ENCODE results near the gene ATP1B1.

ATP1B1 gene

DNA sequence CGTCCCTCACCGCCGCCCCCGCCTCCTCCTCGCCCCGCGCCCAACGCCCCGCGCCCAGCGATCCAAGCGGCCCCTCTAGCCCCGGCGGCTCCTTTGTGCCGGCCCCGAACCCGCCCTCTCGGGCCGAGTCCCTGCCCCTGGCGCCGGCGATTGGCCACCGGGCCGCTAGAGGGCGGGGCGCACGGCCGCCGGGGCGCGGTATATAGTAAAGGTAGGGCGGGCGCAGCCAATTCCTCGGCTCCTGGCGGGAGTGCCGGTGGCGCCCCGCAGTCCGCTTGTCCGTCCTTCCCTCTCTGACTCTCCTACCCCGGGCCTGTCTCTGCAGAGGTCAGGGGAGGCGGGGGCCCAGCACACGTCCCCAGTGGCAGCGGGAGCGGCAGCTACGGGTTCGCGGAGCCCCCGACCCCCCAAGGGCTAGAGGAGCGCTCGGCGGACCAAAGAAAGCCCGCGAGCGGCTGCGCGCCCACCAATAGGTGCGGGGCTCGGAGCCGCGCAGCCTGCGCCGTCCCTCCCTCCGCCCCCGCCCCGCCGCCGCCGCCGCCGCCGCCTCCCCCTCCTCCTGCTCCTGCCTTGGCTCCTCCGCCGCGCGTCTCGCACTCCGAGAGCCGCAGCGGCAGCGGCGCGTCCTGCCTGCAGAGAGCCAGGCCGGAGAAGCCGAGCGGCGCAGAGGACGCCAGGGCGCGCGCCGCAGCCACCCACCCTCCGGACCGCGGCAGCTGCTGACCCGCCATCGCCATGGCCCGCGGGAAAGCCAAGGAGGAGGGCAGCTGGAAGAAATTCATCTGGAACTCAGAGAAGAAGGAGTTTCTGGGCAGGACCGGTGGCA, at the start of gene ATP1B1:
ATP1B1 (plus strand) TSS at position 596 of the 826 bp plus-strand sequence; CDS start at position 736, 140 bp downstream.
- no peak for DNase-seq (ENCODE audit: low read depth)
- TF ChIP-seq, protein P1, sequence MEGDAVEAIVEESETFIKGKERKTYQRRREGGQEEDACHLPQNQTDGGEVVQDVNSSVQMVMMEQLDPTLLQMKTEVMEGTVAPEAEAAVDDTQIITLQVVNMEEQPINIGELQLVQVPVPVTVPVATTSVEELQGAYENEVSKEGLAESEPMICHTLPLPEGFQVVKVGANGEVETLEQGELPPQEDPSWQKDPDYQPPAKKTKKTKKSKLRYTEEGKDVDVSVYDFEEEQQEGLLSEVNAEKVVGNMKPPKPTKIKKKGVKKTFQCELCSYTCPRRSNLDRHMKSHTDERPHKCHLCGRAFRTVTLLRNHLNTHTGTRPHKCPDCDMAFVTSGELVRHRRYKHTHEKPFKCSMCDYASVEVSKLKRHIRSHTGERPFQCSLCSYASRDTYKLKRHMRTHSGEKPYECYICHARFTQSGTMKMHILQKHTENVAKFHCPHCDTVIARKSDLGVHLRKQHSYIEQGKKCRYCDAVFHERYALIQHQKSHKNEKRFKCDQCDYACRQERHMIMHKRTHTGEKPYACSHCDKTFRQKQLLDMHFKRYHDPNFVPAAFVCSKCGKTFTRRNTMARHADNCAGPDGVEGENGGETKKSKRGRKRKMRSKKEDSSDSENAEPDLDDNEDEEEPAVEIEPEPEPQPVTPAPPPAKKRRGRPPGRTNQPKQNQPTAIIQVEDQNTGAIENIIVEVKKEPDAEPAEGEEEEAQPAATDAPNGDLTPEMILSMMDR (IDR thresholded peaks at IDR 0.05; ENCODE audit: low read depth, low read length, missing control alignments) = peak; percentile 26
- H3K4me3 ChIP-seq (ENCODE audit: low read depth, low read length) = peak within 1 kb of the TSS; percentile 63

DNA sequence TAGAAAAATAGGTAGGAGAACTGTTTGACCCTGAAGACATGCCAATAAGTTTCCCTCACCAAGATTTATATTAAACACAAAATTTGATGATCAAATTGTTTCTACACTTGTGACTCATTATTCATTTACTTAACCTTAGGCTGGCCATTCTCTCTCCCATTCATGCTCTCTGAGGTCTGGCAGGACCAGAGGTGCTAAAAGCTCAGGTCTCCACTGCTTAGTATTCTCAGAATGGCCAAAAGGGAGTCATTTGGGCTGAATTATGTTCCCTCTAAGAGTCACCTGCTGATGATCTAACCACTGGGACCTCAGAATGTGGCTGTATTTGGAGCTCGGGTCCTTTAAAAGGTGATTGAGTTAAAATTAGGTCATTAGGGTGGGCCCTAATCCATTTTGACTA, 47.1 kb upstream of the ATP1B1 start:
- TF ChIP-seq, protein P1 (IDR thresholded peaks at IDR 0.05; ENCODE audit: low read depth, low read length, missing control alignments) = no peak
- DNase-seq (ENCODE audit: low read depth) = no peak
- H3K4me3 ChIP-seq (ENCODE audit: low read depth, low read length) = no peak overlapping the region

DNA sequence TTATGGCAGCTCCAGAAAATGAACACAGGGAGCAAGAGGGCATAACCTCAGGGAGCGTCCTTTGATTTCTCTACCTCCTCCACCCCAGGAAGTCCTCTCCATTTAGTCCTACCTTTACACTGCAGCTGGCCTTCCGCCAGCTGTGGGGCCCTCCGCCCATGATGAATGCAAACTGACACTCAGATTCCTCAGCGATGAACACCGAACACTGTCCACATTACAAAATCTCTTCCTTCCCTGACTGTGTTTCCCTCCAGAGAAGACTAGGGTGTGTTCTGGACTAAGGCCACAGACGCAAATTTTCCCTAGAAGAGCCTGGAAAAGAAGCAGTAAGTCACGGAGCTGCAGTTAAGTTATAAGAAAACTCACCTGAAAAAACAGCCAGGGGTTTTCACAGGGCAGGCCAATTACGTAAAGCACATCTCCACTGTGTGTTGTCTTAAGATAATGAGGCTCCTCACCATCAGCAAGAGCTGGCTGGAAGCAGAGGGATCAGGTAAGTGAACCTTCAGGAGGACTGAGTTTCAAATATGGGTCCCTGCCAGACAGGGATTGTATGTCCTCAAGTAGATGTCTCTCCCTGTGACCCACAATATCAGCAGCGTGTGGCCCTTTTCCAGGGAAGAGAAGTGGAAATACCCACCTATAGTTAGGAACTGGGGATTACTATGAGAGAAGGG, 46.3 kb upstream of the ATP1B1 start:
- H3K4me3 ChIP-seq (ENCODE audit: low read depth, low read length) = no peak overlapping the region
- no peak for DNase-seq (ENCODE audit: low read depth)
- TF ChIP-seq, protein P1 (IDR thresholded peaks at IDR 0.05; ENCODE audit: low read depth, low read length, missing control alignments) = no peak

DNA sequence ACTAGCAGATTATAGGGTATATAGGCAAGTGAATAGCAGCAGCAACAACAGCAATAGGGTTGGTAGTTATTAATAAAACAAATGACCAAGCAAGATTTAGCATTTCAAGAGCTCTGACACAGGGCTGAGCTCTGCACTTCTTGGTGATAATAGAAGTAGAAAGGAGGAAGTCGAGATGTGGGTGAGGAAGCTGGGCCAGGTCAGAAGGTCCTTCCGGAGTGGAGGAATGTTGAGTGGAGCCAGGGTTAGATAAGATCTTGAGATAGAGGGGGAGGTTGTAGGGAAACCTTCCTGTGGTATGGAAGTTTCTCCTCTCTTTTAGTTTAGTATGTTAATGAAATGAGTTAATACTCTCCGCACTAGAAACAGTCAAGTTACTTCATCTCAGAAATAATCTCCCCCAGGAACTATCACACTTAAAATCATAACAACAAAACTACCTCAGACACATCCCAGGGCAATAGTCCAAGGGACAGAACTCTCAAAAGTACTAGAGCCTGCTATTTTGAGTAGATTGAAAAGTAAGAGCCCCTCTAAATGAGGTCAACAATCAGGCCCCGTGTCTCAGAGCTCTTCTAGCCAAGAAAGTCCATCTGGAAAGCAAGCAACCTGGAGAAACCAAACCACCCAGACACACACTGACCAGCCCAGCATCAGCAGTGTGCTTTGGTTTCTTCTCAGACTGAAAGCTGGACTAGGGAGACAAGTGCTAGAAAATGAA, 45.4 kb upstream of the ATP1B1 start:
- no peak for DNase-seq (ENCODE audit: low read depth)
- TF ChIP-seq, protein P1 (IDR thresholded peaks at IDR 0.05; ENCODE audit: low read depth, low read length, missing control alignments) = no peak

DNA sequence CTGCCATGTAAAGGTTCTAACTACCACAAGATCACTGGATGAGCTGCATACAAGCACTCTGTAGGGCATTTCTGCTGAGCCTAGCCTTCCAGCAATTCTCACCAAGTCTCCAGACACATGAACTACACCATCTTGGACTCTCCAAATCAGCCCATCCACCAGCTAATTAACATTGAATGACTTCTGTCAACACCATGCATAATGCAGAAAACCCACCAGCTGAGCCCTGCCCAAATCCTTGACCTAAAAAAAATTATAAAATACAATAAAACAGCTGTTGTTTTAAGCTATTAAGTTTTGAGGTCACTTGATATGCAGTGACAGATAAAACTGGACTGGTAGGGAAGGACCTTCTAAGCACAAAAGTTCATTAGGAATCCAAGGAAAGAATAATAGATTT, 44.3 kb upstream of the ATP1B1 start:
- H3K4me3 ChIP-seq (ENCODE audit: low read depth, low read length) = no peak overlapping the region
- TF ChIP-seq, protein P1 (IDR thresholded peaks at IDR 0.05; ENCODE audit: low read depth, low read length, missing control alignments) = no peak
- DNase-seq (ENCODE audit: low read depth) = no peak

More for the DNA sequence above, 45.4 kb upstream of the ATP1B1 start:
- no peak overlapping the region for H3K4me3 ChIP-seq (ENCODE audit: low read depth, low read length)

DNA sequence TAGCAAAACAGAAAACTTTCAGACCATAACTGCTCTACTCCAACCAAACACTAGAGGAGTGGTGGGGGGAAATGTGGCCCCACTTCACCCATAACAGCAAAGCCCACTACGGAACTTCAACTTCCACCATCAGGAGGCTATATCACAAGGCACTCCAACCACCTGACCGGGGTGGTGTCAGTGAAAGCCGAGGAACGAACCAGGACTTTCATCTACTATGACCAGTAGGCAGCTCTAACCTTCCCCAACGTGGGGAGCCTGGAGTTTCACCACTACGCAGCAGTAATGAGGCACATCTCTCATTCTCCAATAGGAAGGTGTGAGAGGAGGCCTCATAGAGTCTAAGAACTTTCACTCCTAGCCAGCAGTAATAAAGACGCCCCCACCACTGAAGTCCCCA, 42.4 kb upstream of the ATP1B1 start:
- TF ChIP-seq, protein P1 (IDR thresholded peaks at IDR 0.05; ENCODE audit: low read depth, low read length, missing control alignments) = no peak
- DNase-seq (ENCODE audit: low read depth) = no peak
- H3K4me3 ChIP-seq (ENCODE audit: low read depth, low read length) = no peak overlapping the region

Data from GM12864 (cell line).